Fibroblast of skin of right biceps (primary cell): ENCODE results near the gene PKMYT1.
A peak's percentile ranks its signal among the peaks of the same experiment; 100 is the strongest.

Source experiments
- DNase-seq: peaks from one replicate; pipeline ENCODE4 v3.0.0-alpha.2; 2013

PKMYT1 gene

DNA sequence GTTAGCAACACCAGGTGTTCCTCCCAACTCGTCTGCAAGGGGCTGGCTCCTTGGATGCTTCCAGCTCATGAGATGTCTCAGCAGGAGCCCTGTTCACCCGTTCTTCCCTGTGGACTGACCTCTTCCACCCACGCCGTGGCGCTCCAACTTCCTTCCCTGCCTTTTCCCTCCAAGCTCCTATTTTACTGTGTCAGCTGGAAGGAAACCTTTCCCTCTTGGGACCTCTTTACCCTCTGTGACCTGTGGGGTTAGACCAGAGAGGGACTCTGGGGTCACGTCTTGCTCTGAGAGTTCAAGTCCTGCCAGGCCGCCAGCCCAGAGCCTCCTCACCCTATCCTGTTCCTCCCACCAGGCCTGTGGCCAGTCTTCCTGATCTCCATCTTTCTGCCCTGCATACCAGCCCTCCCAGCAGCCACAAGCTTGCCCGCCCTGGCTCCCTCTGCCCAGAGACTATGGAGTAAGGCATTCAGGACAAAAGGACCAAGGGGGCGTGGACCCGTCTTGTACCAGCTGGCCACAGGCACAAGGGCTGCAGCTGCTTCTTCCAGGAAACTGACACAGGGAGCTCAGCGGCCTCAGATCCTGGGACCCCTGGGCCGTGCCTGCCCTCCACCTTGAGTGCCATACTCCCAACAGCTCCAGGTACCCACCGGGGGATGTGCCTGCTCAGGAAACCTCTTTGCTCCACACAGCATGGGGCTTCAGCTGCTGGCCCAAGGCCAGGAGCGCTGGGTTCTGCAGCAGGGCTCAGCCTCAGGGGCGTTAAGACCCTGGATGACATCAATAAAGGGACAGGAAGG lies 8.1 kb downstream of the PKMYT1 start:
- DNase-seq, result no peak

DNA sequence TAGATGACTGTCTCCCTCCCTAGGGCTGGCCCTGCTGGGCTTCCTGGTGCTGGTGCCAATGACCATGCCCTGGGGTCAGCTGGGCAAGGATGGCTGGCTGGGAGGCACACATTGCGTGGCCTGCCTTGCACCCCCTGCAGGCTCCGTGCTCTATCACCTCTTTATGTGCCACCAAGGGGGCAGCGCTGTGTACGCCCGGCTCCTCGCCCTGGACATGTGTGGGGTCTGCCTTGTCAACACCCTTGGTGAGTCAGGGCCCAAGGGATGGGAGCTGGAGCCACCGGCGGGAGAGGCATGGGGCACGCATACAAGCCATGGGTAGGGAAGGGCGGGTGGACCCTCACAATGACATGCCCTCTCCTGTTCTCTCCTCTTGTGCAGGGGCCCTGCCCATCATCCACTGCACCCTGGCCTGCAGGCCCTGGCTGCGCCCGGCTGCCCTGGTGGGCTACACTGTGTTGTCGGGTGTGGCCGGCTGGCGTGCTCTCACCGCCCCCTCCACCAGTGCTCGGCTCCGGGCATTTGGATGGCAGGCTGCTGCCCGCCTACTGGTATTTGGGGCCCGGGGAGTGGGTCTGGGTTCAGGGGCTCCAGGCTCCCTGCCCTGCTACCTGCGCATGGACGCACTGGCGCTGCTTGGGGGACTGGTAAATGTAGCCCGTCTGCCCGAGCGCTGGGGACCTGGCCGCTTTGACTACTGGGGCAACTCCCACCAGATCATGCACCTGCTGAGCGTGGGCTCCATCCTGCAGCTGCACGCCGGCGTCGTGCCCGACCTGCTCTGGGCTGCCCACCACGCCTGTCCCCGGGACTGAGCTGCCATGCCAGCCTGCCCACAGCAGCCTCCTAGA lies 8.9 kb downstream of the PKMYT1 start:
- no peak for DNase-seq

- DNase-seq, result no peak
Observed at GRCh38 chr16:2970563-2970962, 9.7 kb downstream of the PKMYT1 start.

- DNase-seq, result peak; percentile 69
Observed at GRCh38 chr16:2969545-2970521, 10.4 kb downstream of the PKMYT1 start.

GRCh38 chr16:2968738-2969544 lies 11.3 kb downstream of the PKMYT1 start, which contains the start of gene PAQR4:
Gene PAQR4 (plus strand): TSS chr16:2969348. CDS start chr16:2969675, 327 bp downstream.
- DNase-seq, result peak; percentile 84

GRCh38 chr16:2968368-2968737 lies 11.9 kb downstream of the PKMYT1 start:
- no peak for DNase-seq

DNA sequence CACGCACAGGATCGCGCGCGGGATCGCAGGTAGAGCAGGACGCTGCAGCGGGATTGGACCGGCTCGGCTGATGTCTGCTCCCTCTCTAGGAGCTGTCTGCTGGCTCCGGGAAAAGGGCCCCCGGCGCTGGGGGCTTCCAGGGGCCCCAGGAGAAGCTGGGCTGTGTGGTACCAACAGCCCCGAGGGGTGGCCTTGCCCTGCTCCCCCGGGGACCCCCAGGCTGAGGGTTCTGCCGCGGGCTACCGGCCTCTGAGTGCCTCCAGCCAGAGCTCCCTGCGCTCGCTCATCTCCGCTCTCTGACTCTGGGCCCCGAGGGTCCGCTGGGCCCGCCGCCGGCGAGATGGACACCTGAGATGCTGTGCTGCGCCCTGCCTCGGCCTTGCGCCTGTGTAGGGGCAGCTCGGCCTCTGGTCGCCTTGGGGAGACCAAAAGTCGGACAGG lies 12.5 kb downstream of the PKMYT1 start:
- DNase-seq, result no peak

DNA sequence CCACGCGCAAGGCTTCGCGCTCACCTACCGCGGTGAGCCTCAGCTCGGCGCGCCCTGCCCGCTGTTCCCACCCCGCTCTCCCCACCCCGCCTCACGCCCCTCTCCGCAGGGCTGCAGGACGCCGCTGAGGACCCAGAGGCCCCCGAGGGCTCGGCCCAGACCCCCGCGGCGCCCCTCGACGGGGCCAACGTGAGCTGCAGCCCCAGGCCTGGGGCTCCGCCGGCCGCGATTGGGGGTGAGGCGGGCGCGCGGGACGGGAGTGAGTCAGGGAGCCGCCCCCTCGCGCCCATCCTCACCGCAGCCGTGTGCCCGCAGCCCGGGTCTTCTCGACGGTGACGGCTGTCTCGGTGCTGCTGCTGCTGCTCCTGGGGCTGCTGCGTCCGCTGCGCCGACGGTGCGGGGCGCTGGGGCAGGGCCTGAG lies 13.0 kb downstream of the PKMYT1 start:
- no peak for DNase-seq

DNA sequence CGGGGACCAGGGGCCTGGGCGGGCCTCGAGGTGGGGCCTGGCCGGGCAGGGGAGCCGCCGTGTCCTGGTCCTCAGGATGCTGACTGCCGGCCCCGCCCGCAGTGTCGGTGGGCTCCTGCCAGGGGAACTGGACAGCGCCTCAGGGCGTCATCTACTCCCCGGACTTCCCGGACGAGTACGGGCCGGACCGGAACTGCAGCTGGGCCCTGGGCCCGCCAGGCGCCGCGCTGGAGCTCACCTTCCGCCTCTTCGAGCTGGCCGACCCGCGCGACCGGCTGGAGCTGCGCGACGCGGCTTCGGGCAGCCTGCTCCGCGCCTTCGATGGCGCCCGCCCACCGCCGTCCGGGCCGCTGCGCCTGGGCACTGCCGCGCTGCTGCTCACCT lies 13.4 kb downstream of the PKMYT1 start:
- no peak for DNase-seq

DNA sequence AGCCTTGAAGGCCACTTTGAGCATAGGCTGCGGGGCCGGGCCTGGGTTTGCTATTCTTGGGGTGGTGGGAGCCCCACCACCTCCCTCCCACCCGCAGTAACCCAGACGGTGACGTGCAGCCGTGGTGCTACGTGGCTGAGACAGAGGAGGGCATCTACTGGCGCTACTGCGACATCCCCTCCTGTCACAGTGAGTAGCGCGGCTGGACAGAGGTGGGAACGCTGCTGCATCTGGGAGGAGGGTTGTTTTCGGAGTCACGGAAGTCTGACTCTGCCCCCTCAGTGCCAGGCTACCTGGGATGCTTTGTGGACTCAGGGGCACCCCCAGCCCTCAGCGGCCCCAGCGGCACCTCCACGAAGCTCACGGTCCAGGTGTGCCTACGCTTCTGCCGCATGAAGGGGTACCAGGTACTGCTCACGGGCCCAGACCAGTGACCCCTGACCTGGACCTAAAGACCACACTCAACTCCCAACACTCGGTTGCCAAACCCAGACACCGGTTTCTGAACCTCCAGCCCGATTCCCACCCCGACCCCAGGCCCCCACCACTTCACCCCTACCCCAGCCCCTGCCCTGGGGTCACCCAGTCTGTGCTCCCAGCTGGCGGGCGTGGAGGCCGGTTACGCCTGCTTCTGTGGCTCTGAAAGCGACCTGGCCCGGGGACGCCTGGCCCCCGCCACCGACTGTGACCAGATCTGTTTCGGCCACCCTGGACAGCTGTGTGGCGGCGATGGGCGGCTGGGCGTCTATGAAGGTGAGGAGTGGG lies 14.0 kb downstream of the PKMYT1 start:
- no peak for DNase-seq

- DNase-seq, result no peak
Observed at GRCh38 chr16:2964475-2965336, 15.5 kb downstream of the PKMYT1 start.

DNA sequence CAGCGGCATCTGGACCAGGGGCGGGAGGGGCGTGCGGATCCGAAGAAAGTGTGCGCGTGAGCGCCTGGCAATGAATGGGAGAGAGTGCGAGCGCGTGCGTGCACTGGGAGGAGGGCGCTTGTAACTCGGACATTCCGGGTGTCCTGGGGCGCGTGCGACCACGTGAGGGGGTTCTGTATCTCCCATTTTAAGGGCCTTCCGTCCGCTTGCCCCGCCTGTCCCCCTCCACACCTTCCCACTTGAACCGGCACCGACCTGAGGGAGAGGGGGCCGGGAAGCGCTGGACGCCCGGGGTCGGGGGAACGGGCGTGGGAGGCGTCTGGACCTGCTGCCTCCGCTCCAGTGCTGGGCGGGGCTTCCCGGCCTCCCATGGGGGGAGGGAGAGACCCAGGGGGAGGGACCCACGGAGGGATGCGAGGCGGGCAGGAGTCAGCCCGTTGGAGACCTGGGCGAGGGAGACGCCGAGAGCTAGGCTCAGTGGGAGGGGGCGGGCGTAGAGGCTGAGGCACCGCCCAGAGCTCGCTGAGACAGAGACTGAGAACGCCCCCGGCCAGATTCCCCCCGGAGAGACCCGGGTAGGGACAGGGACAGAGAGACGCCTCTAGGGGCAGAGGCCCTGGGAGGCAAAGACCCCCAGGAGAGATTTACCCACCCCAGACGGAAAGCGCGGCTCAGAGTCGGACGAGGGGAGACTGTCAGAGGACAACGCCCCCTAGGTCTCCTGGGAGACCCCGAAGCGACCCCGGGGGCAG lies 16.3 kb downstream of the PKMYT1 start, which contains the start of gene KREMEN2:
KREMEN2 (plus strand) TSS at position 553 of the 752 bp plus-strand sequence. CDS start 246 bp downstream, outside the sequence.
- no peak for DNase-seq

DNA sequence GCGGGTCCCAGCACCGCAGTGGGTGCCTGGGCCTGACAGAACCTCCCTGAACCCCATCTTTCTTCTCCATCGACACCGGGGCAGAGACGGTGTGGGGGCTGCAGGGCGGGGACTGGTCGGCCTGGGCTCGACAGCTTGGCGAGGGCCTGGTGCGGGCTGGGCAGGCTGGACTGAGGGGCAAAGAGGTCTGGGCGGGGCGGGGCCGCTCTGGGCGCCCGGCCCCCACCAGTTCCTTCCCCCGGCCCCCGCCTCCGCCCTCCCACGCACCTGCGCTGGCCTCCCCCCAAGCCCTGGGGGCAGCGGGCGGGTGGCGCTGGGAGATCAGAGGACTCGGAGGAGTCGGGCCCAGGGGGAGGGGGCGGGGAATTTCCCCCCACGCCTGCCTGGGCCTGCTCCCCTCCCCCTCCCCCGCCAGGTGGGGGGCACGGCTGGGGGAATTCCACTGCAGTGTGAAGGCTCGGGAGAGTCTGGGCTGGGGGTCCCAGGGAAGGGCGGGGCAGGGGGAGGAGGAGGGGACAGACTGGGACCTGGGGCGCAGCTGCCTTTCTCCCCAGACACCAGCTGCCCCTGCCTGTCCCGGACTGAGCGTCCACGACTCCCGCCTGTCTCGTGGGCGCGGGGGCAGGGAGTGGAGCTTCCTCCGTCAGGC lies 17.0 kb downstream of the PKMYT1 start:
- DNase-seq, result no peak

- DNase-seq, result no peak
Observed at GRCh38 chr16:2962334-2963073, 17.7 kb downstream of the PKMYT1 start.

- DNase-seq, result no peak
Observed at GRCh38 chr16:2960183-2961010, 19.8 kb downstream of the PKMYT1 start.

DNA sequence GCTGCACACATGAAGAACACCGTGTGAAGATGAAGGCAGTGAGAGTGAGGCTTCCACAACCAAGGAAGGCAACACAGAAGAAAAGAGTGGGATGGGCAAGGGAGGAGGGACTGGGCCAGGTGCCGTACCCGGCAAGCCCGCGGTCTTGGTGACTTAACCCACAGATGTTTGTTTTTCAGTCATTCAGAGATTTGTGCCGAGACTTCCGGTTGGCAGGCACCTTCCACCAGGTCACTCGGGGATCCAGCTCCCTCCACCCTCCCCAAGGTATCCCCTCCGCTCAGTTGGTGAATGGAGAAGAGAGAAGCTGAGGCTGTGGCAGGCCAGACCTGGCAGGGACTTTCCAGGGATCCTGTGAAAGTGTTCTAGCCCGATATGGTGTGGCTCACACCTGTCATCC lies 21.0 kb downstream of the PKMYT1 start:
- DNase-seq, result no peak

DNA sequence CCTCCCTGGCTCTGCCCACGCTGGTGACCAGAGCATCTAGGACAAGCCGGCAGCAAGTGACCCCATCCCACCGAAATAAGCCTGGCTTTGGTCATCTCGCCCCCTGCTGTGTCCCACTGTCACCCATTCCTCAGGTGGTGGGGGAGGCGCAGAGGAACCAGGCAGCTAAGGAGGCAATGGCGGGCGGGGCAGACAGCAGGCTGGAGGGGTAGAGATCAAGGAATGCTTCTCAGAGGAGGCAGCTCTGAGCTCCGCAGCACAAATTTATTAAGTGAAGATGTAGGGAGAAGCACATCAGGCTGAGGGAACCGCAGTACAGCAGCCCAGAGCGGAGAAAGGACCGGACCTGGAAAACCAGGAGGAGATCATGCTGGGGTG lies 23.7 kb downstream of the PKMYT1 start:
- no peak for DNase-seq
